C4-2B (cell line): Measurements from ENCODE around the gene RXRA.

Source experiments
- ZFX ChIP-seq: fragments of 450-650 bp; IDR thresholded peaks from 2 replicates; pipeline ENCODE4 v1.6.1; 2017
- TF ChIP-seq, protein P1 (sequence below): fragments of 450-650 bp; conservative IDR thresholded peaks from 2 replicates; pipeline ENCODE4 v1.5.1; 2017; ENCODE audit warnings: mild to moderate bottlenecking

DNA sequence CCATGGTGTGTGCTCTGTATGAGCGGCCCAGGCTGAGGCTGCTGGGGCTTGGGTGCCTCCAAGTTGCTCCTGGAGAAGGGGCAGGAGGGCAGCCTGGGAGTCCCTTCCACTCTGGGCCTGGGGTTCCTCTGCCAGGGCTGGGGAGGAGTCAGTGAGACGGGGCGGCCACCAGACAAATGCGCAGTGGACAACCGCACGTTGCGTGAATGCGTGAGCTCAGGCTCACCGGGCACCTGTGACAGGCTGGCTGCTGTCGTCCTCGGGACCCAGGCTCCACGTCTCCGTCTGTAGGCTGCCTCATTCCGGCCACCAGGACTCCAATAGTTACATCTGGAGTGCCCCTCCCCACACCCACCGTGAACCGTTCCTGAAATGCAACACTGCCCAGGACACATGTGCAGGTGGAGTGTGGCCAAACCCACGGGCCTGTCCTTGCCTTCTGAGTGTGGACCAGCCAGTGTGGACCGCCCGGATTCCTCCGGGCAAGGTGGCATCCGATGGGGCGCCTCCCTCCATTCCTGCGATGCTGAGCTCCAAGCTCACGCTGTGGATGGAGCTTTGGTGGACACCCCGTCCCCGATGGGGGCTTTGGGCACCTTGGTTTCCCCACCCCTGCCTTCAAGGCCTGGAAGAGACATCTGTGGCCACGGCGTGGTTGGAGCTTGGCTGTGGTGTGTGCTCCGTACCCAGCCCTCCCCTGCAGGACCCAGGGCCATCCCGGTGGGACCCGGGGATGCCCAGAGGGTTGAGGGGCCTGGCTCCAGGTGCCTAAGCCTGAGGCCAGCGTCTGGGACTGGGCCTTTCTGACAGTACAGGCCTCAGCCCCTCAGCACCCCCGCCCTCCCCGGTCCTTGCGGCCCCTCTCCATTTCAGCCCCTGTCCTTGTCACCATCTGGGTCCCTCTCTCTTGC is 34.0 kb upstream of the RXRA start:
- TF ChIP-seq, protein P1, sequence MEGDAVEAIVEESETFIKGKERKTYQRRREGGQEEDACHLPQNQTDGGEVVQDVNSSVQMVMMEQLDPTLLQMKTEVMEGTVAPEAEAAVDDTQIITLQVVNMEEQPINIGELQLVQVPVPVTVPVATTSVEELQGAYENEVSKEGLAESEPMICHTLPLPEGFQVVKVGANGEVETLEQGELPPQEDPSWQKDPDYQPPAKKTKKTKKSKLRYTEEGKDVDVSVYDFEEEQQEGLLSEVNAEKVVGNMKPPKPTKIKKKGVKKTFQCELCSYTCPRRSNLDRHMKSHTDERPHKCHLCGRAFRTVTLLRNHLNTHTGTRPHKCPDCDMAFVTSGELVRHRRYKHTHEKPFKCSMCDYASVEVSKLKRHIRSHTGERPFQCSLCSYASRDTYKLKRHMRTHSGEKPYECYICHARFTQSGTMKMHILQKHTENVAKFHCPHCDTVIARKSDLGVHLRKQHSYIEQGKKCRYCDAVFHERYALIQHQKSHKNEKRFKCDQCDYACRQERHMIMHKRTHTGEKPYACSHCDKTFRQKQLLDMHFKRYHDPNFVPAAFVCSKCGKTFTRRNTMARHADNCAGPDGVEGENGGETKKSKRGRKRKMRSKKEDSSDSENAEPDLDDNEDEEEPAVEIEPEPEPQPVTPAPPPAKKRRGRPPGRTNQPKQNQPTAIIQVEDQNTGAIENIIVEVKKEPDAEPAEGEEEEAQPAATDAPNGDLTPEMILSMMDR: no peak
- TF ChIP-seq ZFX: no peak
